Stimulated activated CD4-positive, alpha-beta T cell treated with anti-CD3 and anti-CD28 coated beads, Interleukin-2, amount 100 ng/mL, for 48 hours (primary cell): ENCODE results near the gene ALG14.
A peak's percentile ranks its signal among the peaks of the same experiment; 100 is the strongest.
"Not testable (repeated sequence)": the region's sequence is repeated elsewhere in the genome, so short reads cannot be mapped to it uniquely, and the experiment has no call there.

Experiments
- DNase-seq, 2 donors: peaks; one replicate each; pipeline ENCODE4 v3.0.0-alpha.2; 2020

The ALG14 gene

GRCh38 chr1:95072532-95073419 lies at the start of gene ALG14:
ALG14 (minus strand) TSS chr1:95072951; CDS start chr1:95072898, 53 bp downstream.
- peak; percentile 86 for DNase-seq

- DNase-seq = no peak
Observed at GRCh38 chr1:95122151-95122697, 49.5 kb upstream of the ALG14 start.

- DNase-seq = no peak
Observed at GRCh38 chr1:95119273-95119672, 46.5 kb upstream of the ALG14 start.

- no peak for DNase-seq
Observed at GRCh38 chr1:95118710-95119109, 46.0 kb upstream of the ALG14 start.

- DNase-seq = peak in 1 of 2 donors; percentile 1
Observed at GRCh38 chr1:95118067-95118499, 45.3 kb upstream of the ALG14 start.

- DNase-seq = peak; percentile 10 to 21
Observed at GRCh38 chr1:95117207-95118066, 44.7 kb upstream of the ALG14 start, which contains the start of gene TLCD4. TLCD4 (plus strand) TSS chr1:95117355; CDS start chr1:95143902, 26,547 bp downstream.

GRCh38 chr1:95116580-95117206 lies 43.9 kb upstream of the ALG14 start:
- peak; percentile 38 to 47 for DNase-seq

- no peak for DNase-seq
Observed at GRCh38 chr1:95115708-95116137, 43.0 kb upstream of the ALG14 start.

GRCh38 chr1:95113684-95114083 lies 40.9 kb upstream of the ALG14 start:
- DNase-seq = no peak

- no peak for DNase-seq
Observed at GRCh38 chr1:95111014-95111413, 38.3 kb upstream of the ALG14 start.

- no peak for DNase-seq
Observed at GRCh38 chr1:95108792-95109191, 36.0 kb upstream of the ALG14 start.

- DNase-seq = no peak
Observed at GRCh38 chr1:95098196-95098595, 25.4 kb upstream of the ALG14 start.

GRCh38 chr1:95097426-95097825 lies 24.7 kb upstream of the ALG14 start:
- DNase-seq = no peak

GRCh38 chr1:95096218-95096841 lies 23.6 kb upstream of the ALG14 start:
- DNase-seq = no peak

- no peak for DNase-seq
Observed at GRCh38 chr1:95095833-95096217, 23.1 kb upstream of the ALG14 start.

- DNase-seq = no peak
Observed at GRCh38 chr1:95094923-95095322, 22.2 kb upstream of the ALG14 start.

- no peak for DNase-seq
Observed at GRCh38 chr1:95093296-95093695, 20.5 kb upstream of the ALG14 start.

GRCh38 chr1:95092891-95093290 lies 20.1 kb upstream of the ALG14 start:
- not testable (repeated sequence) for DNase-seq

GRCh38 chr1:95091290-95091689 lies 18.5 kb upstream of the ALG14 start:
- not testable (repeated sequence) for DNase-seq

- DNase-seq = no peak
Observed at GRCh38 chr1:95089650-95090287, 17.0 kb upstream of the ALG14 start.

- DNase-seq = no peak
Observed at GRCh38 chr1:95088303-95088702, 15.6 kb upstream of the ALG14 start.
